HEK293 (cell line): ENCODE measurements around the gene JMJD6.

Source experiments
- MEIS1 ChIP-seq: sonication (generic); formaldehyde crosslinking; IDR thresholded peaks from 2 replicates; pipeline ENCODE4 v1.8.1; 2022; ENCODE audit warnings: missing genetic modification reagents, mild to moderate bottlenecking, borderline replicate concordance
- SP2 ChIP-seq: fragments of 450-650 bp; formaldehyde crosslinking; IDR thresholded peaks from 2 replicates; pipeline ENCODE4 v1.5.1; 2016; ENCODE audit warnings: missing biosample characterization, missing genetic modification characterization
- ZBTB7A ChIP-seq: fragments of 450-650 bp; formaldehyde crosslinking; IDR thresholded peaks from 2 replicates; pipeline ENCODE4 v1.5.1; 2016; ENCODE audit warnings: low read depth, missing biosample characterization, missing genetic modification characterization
- ZBTB8A ChIP-seq: fragments of 450-650 bp; formaldehyde crosslinking; IDR thresholded peaks from 2 replicates; pipeline ENCODE4 v1.5.1; 2016; ENCODE audit warnings: missing biosample characterization, missing genetic modification characterization
- ZNF324 ChIP-seq: fragments of 450-650 bp; formaldehyde crosslinking; IDR thresholded peaks from 2 replicates; pipeline ENCODE4 v1.5.1; 2016; ENCODE audit warnings: missing biosample characterization, missing genetic modification characterization
- ZNF549 ChIP-seq: fragments of 450-650 bp; IDR thresholded peaks from 2 replicates; pipeline ENCODE4 v1.5.1; 2018; ENCODE audit warnings: missing biosample characterization, missing genetic modification characterization, mild to moderate bottlenecking, inconsistent platforms, moderate library complexity
- ZNF596 ChIP-seq: fragments of 450-650 bp; IDR thresholded peaks from 2 replicates; pipeline ENCODE4 v1.5.0; 2018; ENCODE audit warnings: missing biosample characterization, mild to moderate bottlenecking, missing genetic modification characterization, moderate library complexity
- ZNF707 ChIP-seq: fragments of 450-650 bp; formaldehyde crosslinking; IDR thresholded peaks from 2 replicates; pipeline ENCODE4 v1.5.1; 2016; ENCODE audit warnings: missing biosample characterization, missing genetic modification characterization
- ZXDB ChIP-seq: fragments of 450-650 bp; formaldehyde crosslinking; IDR thresholded peaks from 2 replicates; pipeline ENCODE4 v1.5.1; 2016; ENCODE audit warnings: missing biosample characterization, missing genetic modification characterization
- TF ChIP-seq, protein P1 (sequence below): fragments of 450-650 bp; formaldehyde crosslinking; IDR thresholded peaks from 2 replicates; pipeline ENCODE4 v1.5.1; 2016; ENCODE audit warnings: missing biosample characterization, missing genetic modification characterization
- TF ChIP-seq, protein P2 (sequence below): sonication (generic); formaldehyde crosslinking; IDR thresholded peaks from 2 replicates; pipeline ENCODE4 v1.8.1; 2022; ENCODE audit warnings: mild to moderate bottlenecking, moderate library complexity, missing genetic modification reagents
- TF ChIP-seq, protein P3 (sequence below): fragments of 450-650 bp; formaldehyde crosslinking; IDR thresholded peaks from 2 replicates; pipeline ENCODE4 v1.5.0; 2017; ENCODE audit warnings: missing biosample characterization, missing genetic modification characterization, borderline replicate concordance

DNA sequence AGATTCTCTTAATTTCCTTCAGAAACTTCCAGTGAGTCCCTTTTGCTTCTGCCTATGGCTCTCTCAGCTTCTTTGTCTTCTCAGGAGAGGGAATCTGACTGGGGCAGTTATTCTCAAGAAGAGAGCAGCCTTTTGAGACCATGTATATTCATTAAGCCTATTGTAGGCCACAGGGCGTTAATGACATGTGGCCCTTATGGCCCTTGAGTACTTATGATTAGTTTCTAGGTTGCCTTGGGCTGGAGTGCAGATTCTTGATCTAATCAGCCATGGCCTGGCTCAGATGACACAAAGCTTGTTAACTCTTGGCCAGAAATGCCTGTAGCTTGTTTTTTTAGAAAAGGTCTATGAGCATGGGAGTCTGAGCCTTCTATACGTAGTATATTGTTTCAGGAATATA is 28.9 kb upstream of the JMJD6 start:
- TF ChIP-seq ZBTB8A (tag by site-specific recombination), result no peak
- TF ChIP-seq ZBTB7A, result no peak
- TF ChIP-seq ZNF707, result no peak
- TF ChIP-seq, protein P1, sequence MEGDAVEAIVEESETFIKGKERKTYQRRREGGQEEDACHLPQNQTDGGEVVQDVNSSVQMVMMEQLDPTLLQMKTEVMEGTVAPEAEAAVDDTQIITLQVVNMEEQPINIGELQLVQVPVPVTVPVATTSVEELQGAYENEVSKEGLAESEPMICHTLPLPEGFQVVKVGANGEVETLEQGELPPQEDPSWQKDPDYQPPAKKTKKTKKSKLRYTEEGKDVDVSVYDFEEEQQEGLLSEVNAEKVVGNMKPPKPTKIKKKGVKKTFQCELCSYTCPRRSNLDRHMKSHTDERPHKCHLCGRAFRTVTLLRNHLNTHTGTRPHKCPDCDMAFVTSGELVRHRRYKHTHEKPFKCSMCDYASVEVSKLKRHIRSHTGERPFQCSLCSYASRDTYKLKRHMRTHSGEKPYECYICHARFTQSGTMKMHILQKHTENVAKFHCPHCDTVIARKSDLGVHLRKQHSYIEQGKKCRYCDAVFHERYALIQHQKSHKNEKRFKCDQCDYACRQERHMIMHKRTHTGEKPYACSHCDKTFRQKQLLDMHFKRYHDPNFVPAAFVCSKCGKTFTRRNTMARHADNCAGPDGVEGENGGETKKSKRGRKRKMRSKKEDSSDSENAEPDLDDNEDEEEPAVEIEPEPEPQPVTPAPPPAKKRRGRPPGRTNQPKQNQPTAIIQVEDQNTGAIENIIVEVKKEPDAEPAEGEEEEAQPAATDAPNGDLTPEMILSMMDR (tag by site-specific recombination), result no peak
- TF ChIP-seq MEIS1, result no peak
- no peak for TF ChIP-seq ZXDB (tag by site-specific recombination)
- no peak for TF ChIP-seq SP2 (tag by site-specific recombination)
- TF ChIP-seq ZNF549 (tag by site-specific recombination), result no peak
- TF ChIP-seq ZNF596 (tag by site-specific recombination), result no peak
- TF ChIP-seq ZNF324 (tag by site-specific recombination), result no peak
- TF ChIP-seq, protein P2, sequence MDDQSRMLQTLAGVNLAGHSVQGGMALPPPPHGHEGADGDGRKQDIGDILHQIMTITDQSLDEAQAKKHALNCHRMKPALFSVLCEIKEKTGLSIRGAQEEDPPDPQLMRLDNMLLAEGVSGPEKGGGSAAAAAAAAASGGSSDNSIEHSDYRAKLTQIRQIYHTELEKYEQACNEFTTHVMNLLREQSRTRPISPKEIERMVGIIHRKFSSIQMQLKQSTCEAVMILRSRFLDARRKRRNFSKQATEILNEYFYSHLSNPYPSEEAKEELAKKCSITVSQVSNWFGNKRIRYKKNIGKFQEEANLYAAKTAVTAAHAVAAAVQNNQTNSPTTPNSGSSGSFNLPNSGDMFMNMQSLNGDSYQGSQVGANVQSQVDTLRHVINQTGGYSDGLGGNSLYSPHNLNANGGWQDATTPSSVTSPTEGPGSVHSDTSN (CRISPR knock-in tag), result no peak
- TF ChIP-seq, protein P3, sequence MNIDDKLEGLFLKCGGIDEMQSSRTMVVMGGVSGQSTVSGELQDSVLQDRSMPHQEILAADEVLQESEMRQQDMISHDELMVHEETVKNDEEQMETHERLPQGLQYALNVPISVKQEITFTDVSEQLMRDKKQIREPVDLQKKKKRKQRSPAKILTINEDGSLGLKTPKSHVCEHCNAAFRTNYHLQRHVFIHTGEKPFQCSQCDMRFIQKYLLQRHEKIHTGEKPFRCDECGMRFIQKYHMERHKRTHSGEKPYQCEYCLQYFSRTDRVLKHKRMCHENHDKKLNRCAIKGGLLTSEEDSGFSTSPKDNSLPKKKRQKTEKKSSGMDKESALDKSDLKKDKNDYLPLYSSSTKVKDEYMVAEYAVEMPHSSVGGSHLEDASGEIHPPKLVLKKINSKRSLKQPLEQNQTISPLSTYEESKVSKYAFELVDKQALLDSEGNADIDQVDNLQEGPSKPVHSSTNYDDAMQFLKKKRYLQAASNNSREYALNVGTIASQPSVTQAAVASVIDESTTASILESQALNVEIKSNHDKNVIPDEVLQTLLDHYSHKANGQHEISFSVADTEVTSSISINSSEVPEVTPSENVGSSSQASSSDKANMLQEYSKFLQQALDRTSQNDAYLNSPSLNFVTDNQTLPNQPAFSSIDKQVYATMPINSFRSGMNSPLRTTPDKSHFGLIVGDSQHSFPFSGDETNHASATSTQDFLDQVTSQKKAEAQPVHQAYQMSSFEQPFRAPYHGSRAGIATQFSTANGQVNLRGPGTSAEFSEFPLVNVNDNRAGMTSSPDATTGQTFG (tag by site-specific recombination), result no peak
